ENCODE measurements around the gene CWC15.
"Not testable (repeated sequence)": the region's sequence is repeated elsewhere in the genome, so short reads cannot be mapped to it uniquely, and the experiment has no call there.

Gene CWC15

GRCh38 chr11:94948070-94948617 is 25.2 kb downstream of the CWC15 start:
- DNase-seq: peak; percentile 38 to 72 (median 52)

DNA sequence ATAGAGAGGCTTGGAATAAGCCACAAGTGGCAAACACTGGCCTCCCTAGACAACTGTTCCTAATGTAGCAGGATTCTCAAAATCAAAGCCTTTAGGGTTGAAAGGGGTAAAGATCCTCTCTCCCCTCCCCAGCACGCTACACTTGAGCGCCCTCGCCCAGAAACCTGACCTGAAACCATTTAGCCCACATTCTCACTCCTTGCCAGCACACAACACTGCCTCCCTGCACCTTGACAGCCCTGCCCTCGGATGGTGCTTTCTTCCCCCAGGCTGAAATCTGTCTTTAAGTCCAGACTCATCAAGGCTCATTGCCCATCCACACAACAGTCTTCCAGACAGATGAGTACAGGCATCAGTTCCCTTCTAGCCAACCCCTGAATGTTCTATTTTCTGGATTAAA is 26.5 kb downstream of the CWC15 start:
- no peak for DNase-seq

DNA sequence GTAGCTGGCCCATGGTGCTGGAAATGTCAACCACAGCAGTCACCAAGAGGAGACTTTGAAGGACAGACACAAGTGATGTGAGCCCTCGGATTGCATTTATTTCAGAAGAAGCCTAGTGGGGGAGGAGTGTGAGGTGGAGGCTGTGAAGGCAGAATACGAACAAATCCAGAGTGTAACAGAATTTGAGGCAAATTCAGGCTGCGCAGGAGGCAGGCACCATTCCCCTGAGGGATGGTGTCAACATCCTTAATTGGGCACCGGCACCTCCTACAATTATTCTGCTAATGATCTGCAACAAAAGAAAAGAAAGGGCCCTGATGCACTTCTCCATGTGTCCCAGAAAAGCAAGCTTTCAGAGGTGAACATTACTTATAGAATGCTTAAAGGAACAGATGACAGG is 32.2 kb downstream of the CWC15 start:
- no peak for DNase-seq

DNA sequence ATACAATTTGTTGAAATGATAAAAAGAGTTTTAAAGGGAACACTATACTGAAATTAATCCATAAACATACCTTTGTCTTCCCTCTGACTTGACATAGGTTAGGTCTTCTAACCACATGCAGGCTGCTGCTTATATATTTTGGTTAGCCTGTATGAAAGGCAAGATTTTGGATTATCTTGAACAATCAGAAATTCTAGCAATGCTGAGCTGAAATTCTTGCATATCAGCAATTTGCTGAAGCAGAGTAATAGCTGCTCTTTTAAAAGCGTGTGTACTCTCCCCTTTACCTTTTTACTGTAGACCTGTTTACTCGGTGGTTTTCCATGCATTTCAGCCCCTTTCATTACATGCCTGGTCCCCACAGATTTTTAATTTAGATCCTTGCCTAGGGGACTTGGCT is 34.0 kb downstream of the CWC15 start:
- no peak for DNase-seq

- no peak for DNase-seq
Observed at GRCh38 chr11:94938095-94939055, 35.0 kb downstream of the CWC15 start.

GRCh38 chr11:94934846-94935245 is 38.5 kb downstream of the CWC15 start:
- no peak for DNase-seq

GRCh38 chr11:94934362-94934761 is 39.0 kb downstream of the CWC15 start:
- DNase-seq: peak in 2 of 4 experiments; percentile 15 to 37

GRCh38 chr11:94933223-94934130 is 39.9 kb downstream of the CWC15 start:
- DNase-seq: peak in 2 of 4 experiments; percentile 16 to 17

- DNase-seq: no peak
Observed at GRCh38 chr11:94932503-94932902, 40.9 kb downstream of the CWC15 start.

- DNase-seq: not testable (repeated sequence)
Observed at GRCh38 chr11:94932072-94932471, 41.3 kb downstream of the CWC15 start.

- no peak for DNase-seq
Observed at GRCh38 chr11:94928117-94928990, 45.0 kb downstream of the CWC15 start.

DNA sequence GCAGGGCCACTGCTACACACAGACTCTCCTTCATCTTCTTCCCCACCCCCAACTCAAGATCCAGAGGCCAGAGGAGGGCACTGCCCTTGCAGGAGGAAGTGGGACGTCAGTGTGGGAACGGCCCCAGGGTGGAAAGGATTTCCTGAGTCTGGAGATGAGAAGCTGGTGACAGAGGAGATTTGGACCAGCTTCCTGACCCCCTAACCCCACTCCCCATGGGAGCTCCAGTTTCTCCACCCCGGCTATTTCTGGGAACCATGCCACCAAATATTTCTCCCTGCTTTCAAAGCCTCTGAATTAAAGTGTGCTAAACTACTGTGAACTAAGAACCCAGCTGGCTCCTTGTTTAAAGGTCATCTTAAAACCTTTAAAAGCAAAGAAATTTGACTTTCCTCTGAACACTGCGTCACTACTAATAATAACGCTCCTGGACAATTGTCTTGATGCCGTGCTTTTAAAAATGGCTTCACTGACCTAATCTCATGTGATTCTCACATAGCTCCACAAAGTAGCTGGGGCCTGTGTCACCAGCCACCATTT is 46.6 kb downstream of the CWC15 start:
- DNase-seq: peak; percentile 70 to 80 (median 78)

- DNase-seq: no peak
Observed at GRCh38 chr11:94926271-94926625, 47.1 kb downstream of the CWC15 start.

- peak in 1 of 4 experiments; percentile 21 for DNase-seq
Observed at GRCh38 chr11:94925422-94926270, 47.7 kb downstream of the CWC15 start.

- no peak for DNase-seq
Observed at GRCh38 chr11:94924612-94925011, 48.7 kb downstream of the CWC15 start.

DNA sequence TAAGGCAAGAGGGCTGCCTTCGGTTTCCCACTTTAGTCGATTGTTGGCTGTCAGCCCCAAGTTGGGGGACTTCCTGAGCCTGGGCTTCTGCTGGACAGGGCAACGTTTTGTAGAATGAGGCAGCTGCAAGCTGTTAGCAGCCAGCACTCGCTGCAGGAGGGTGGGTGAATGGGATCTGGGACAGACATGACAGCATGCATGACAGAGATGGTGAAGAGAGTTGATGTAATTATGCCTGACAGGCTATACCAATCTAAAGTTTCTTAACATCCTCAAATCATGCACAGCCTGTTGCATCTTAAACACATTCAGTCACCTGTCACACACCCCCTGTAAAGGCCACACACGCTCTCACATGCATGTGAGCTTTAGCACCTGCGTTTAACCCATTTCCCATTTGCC is 49.2 kb downstream of the CWC15 start:
- peak in 1 of 4 experiments; percentile 13 for DNase-seq

DNA sequence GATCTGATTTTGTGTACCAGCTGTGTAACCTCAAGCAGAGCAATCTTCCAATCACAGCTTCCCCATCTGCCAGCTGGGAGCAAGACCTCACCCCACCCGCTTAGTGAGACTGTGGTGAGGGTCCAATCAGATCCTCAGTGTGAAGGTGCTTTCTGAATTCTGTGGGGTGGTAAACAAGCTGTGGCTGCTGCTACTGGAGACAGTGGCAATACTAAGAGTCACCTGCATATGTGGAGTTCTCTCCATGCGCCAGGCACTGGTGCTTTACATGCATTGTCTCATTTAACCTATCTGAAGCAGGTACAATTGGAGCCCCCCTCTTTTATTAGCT is 50.4 kb downstream of the CWC15 start:
- DNase-seq: no peak

DNA sequence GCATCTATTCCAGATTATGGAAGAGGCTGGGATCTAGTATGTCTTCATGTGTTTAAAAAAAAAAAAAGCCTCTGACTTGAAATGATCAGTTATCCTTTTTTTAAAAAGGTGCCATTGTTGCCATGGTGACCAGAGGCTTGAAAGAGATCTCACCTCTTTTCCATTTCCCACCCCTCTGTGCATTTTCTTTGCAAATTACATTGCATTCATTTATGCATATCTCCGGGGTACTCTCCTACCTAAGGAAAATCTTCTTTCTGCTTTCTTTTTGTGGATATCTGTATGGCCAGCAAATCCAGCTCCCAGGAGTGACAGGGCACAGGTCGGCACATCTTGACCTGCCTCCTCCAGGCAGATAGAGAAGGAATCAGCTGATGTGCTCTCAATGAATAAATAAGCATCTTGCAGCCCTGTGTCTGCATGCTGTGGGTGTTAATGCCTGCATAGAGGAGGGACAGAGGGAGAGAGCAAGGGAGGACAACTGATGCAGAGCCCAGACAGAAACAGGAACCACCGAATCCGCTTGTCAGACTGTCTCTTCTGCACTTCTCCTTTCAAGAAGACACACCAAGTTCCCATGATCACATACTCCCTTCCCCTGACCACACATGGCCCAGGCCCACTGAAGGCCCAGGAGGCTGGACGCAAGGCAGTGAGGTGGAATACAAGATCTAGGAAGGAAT is 50.9 kb downstream of the CWC15 start:
- DNase-seq: peak; percentile 84 to 92 (median 87)

- DNase-seq: peak in 2 of 4 experiments; percentile 51 to 58
Observed at GRCh38 chr11:94920311-94920710, 53.0 kb downstream of the CWC15 start.

Measured in suppressor macrophage (primary cell).